ENCODE data around the gene MAP4K4. TPM values are rescaled to one million over a fixed set of nuclear protein-coding genes. Genes with fewer than 3 reads are reported as not detected.

Gene MAP4K4
- total RNA-seq, 4 donors from 2014 or later: 79.3 to 104 (median 95.0) TPM

GRCh38 chr2:101882769-101883307 is 185.3 kb downstream of the MAP4K4 start:
- TF ChIP-seq CTCF (IDR thresholded peaks at IDR 0.05; ENCODE audit: low read depth): no peak

GRCh38 chr2:101883860-101884259 is 186.4 kb downstream of the MAP4K4 start:
- TF ChIP-seq CTCF (IDR thresholded peaks at IDR 0.05; ENCODE audit: low read depth): no peak

GRCh38 chr2:101884423-101884822 is 186.9 kb downstream of the MAP4K4 start:
- TF ChIP-seq CTCF (IDR thresholded peaks at IDR 0.05; ENCODE audit: low read depth): no peak

- no peak for TF ChIP-seq CTCF (IDR thresholded peaks at IDR 0.05; ENCODE audit: low read depth)
Measured at GRCh38 chr2:101887328-101887727, 189.8 kb downstream of the MAP4K4 start.

- no peak for TF ChIP-seq CTCF (IDR thresholded peaks at IDR 0.05; ENCODE audit: low read depth)
Measured at GRCh38 chr2:101889460-101890098, 192.1 kb downstream of the MAP4K4 start.

GRCh38 chr2:101892377-101892776 is 194.9 kb downstream of the MAP4K4 start:
- no peak for TF ChIP-seq CTCF (IDR thresholded peaks at IDR 0.05; ENCODE audit: low read depth)

- TF ChIP-seq CTCF (IDR thresholded peaks at IDR 0.05; ENCODE audit: low read depth): no peak
Measured at GRCh38 chr2:101893681-101894381, 196.3 kb downstream of the MAP4K4 start.

Measured in subcutaneous adipose tissue (tissue), 4 donors.